NCI-H524 treated with DMSO at 0.1 percent for 48 hours (cell line): ENCODE measurements around the gene ITGAL.
"Not testable (repeated sequence)": the region's sequence is repeated elsewhere in the genome, so short reads cannot be mapped to it uniquely, and the experiment has no call there.

Experiments
- DNase-seq: peaks from one replicate; lab custom pipeline; 2025; lab: John Stamatoyannopoulos, UW

The ITGAL gene

GRCh38 chr16:30457743-30458560, 14.6 kb upstream of the ITGAL start:
- DNase-seq: no peak

GRCh38 chr16:30458561-30459394, 13.8 kb upstream of the ITGAL start:
- DNase-seq: no peak

GRCh38 chr16:30459456-30459855, 13.1 kb upstream of the ITGAL start:
- DNase-seq: no peak

- DNase-seq: not testable (repeated sequence)
These were observed 11.1 kb upstream of the ITGAL start for GRCh38 chr16:30461426-30461825.

GRCh38 chr16:30464078-30464477, 8.5 kb upstream of the ITGAL start:
- no peak for DNase-seq

- no peak for DNase-seq
These were observed 2.4 kb upstream of the ITGAL start for GRCh38 chr16:30470170-30470512.

- DNase-seq: no peak
These were observed 1.9 kb upstream of the ITGAL start for GRCh38 chr16:30470632-30470995.

GRCh38 chr16:30473231-30474073, 910 bp downstream of the ITGAL start:
- no peak for DNase-seq

GRCh38 chr16:30474074-30474452, 1.5 kb downstream of the ITGAL start:
- no peak for DNase-seq

GRCh38 chr16:30474684-30475083, 2.1 kb downstream of the ITGAL start:
- no peak for DNase-seq

GRCh38 chr16:30476991-30477390, 4.4 kb downstream of the ITGAL start:
- DNase-seq: no peak

GRCh38 chr16:30477773-30478172, 5.2 kb downstream of the ITGAL start:
- not testable (repeated sequence) for DNase-seq

- no peak for DNase-seq
These were observed 6.4 kb downstream of the ITGAL start for GRCh38 chr16:30478766-30479478.

GRCh38 chr16:30481381-30481780, 8.8 kb downstream of the ITGAL start:
- no peak for DNase-seq

GRCh38 chr16:30482366-30482765, 9.8 kb downstream of the ITGAL start:
- DNase-seq: no peak

- no peak for DNase-seq
These were observed 12.3 kb downstream of the ITGAL start for GRCh38 chr16:30484887-30485286.

GRCh38 chr16:30485818-30486436, 13.4 kb downstream of the ITGAL start:
- DNase-seq: no peak

- no peak for DNase-seq
These were observed 16.4 kb downstream of the ITGAL start for GRCh38 chr16:30488764-30489605.

- DNase-seq: no peak
These were observed 17.7 kb downstream of the ITGAL start for GRCh38 chr16:30490210-30490609.

GRCh38 chr16:30491229-30491628, 18.7 kb downstream of the ITGAL start:
- no peak for DNase-seq
